ENCODE results near the gene ISL1. TPM values are rescaled to one million over a fixed set of nuclear protein-coding genes. Genes with fewer than 3 reads are reported as not detected.

Gene ISL1
- total RNA-seq, 2 experiments from 2014 or later, result not detected

- Histone ChIP-seq H3K36me3 (ENCODE audit: insufficient read depth, low read length) (no peaks in the 10 kb centered on the region), H2AFZ (ENCODE audit: low read length) (no peak overlapping the region), H3K9me2 (ENCODE audit: insufficient read depth, low read length) (no peaks in the 10 kb centered on the region), H3K4me1 (ENCODE audit: insufficient read depth, low read length, poor library complexity, severe bottlenecking) (no peaks in the 10 kb centered on the region), H3K79me2 (ENCODE audit: insufficient read depth, low read depth, low read length) (no peaks in the 10 kb centered on the region), H4K20me1 (ENCODE audit: insufficient read depth, low read length) (no peaks in the 10 kb centered on the region), H3K27ac (ENCODE audit: low read depth, low read length, poor library complexity, severe bottlenecking) (no peak overlapping the region), H3K4me2 (ENCODE audit: low read length) (no peak overlapping the region), H3K9me3 (ENCODE audit: low read length) (no peaks in the 10 kb centered on the region), H3K4me3 (ENCODE audit: low read depth, low read length, poor library complexity, severe bottlenecking) (no peak overlapping the region)
- CTCF ChIA-PET (ENCODE audit: unreplicated experiment), result no interaction called here
- DNase-seq (ENCODE audit: low spot score), result no peak
- BruUV-seq (replicated peaks), result no TSS peak
- intact Hi-C loops (cut with micrococcal nuclease; ENCODE audit: unreplicated experiment), result no loop called here
- no peak for TF ChIP-seq CTCF (conservative IDR thresholded peaks at IDR 0.05; ENCODE audit: low read length)
- TF ChIP-seq EZH2phosphoT487 (IDR thresholded peaks at IDR 0.05; ENCODE audit: borderline replicate concordance, low read depth, low read length), result no peak
- POLR2A ChIA-PET, result interaction anchor here (1.1 kb wide), 1 partner anchor 314 kb away, joined by 5 read pairs; no protein-coding TSS in a partner anchor
These were observed 2.0 kb downstream of the ISL1 start for GRCh38 chr5:51385216-51385615.

- Histone ChIP-seq H3K4me3 (ENCODE audit: low read depth, low read length, poor library complexity, severe bottlenecking) (no peak overlapping the region), H3K4me2 (ENCODE audit: low read length) (no peak overlapping the region), H3K9me2 (ENCODE audit: insufficient read depth, low read length) (no peaks in the 10 kb centered on the region), H3K27ac (ENCODE audit: low read depth, low read length, poor library complexity, severe bottlenecking) (no peak overlapping the region), H2AFZ (ENCODE audit: low read length) (no peak overlapping the region), H3K79me2 (ENCODE audit: insufficient read depth, low read depth, low read length) (no peaks in the 10 kb centered on the region), H4K20me1 (ENCODE audit: insufficient read depth, low read length) (no peaks in the 10 kb centered on the region), H3K9me3 (ENCODE audit: low read length) (no peaks in the 10 kb centered on the region), H3K36me3 (ENCODE audit: insufficient read depth, low read length) (no peaks in the 10 kb centered on the region), H3K4me1 (ENCODE audit: insufficient read depth, low read length, poor library complexity, severe bottlenecking) (no peaks in the 10 kb centered on the region)
- no peak for DNase-seq (ENCODE audit: low spot score)
- intact Hi-C loops (cut with micrococcal nuclease; ENCODE audit: unreplicated experiment), result no loop called here
- CTCF ChIA-PET (ENCODE audit: unreplicated experiment), result interaction anchor here (0.7 kb wide), 1 partner anchor 19 kb away, joined by 3 read pairs; no protein-coding TSS in a partner anchor
- no TSS peak for BruUV-seq (replicated peaks)
- TF ChIP-seq EZH2phosphoT487 (IDR thresholded peaks at IDR 0.05; ENCODE audit: borderline replicate concordance, low read depth, low read length) (no peak), CTCF (conservative IDR thresholded peaks at IDR 0.05; ENCODE audit: low read length) (no peak)
- POLR2A ChIA-PET, result no interaction called here
These were observed 4.0 kb downstream of the ISL1 start for GRCh38 chr5:51386916-51387883.

GRCh38 chr5:51387884-51388275 is 4.6 kb downstream of the ISL1 start:
- H3K79me2 ChIP-seq (ENCODE audit: insufficient read depth, low read depth, low read length), result no peaks in the 10 kb centered on the region
- ChIA-PET CTCF (ENCODE audit: unreplicated experiment) (no interaction called here), POLR2A (no interaction called here)
- DNase-seq (ENCODE audit: low spot score), result no peak
- BruUV-seq (replicated peaks), result no TSS peak
- H3K4me3 ChIP-seq (ENCODE audit: low read depth, low read length, poor library complexity, severe bottlenecking), result no peak overlapping the region
- no peaks in the 10 kb centered on the region for H3K9me3 ChIP-seq (ENCODE audit: low read length)
- no peaks in the 10 kb centered on the region for H3K4me1 ChIP-seq (ENCODE audit: insufficient read depth, low read length, poor library complexity, severe bottlenecking)
- H3K9me2 ChIP-seq (ENCODE audit: insufficient read depth, low read length), result no peaks in the 10 kb centered on the region
- no peak overlapping the region for H3K27ac ChIP-seq (ENCODE audit: low read depth, low read length, poor library complexity, severe bottlenecking)
- no peak overlapping the region for H3K4me2 ChIP-seq (ENCODE audit: low read length)
- intact Hi-C loops (cut with micrococcal nuclease; ENCODE audit: unreplicated experiment), result no loop called here
- H3K36me3 ChIP-seq (ENCODE audit: insufficient read depth, low read length), result no peaks in the 10 kb centered on the region
- H2AFZ ChIP-seq (ENCODE audit: low read length), result no peak overlapping the region
- TF ChIP-seq EZH2phosphoT487 (IDR thresholded peaks at IDR 0.05; ENCODE audit: borderline replicate concordance, low read depth, low read length), result no peak
- TF ChIP-seq CTCF (conservative IDR thresholded peaks at IDR 0.05; ENCODE audit: low read length), result no peak
- no peaks in the 10 kb centered on the region for H4K20me1 ChIP-seq (ENCODE audit: insufficient read depth, low read length)

Data from OCI-LY7 (cell line).